NOMO-1 treated with dmso at 0.1 percent for 144 hours (cell line): Measurements from ENCODE around the gene CDC42BPA.
"Not testable (repeated sequence)": the region's sequence is repeated elsewhere in the genome, so short reads cannot be mapped to it uniquely, and the experiment has no call there.

Experiments
- DNase-seq: peaks from one replicate; lab custom pipeline; 2025; ENCODE audit not compliant: unreplicated experiment; lab: John Stamatoyannopoulos, UW

Gene CDC42BPA

GRCh38 chr1:226972931-226973330 is 345.4 kb downstream of the CDC42BPA start:
- no peak for DNase-seq

DNA sequence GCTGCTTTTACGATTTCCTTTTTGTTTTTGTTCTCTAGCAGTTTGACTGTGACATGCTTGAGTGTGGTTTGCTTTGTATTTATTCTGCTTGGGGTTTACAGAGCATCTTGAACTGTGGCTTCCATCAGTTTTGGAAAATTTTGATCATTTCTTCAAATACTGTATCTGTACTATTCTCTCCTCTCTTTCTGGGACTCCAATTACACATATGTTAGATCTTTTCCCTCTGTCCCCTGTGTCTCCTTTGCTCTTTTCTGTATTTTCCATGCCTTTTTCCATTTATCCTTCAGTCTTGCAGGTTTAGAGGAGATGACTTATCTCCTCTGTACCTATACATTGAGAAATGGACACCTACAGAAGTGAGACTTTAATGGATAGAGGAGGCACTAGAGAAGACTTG is 346.5 kb downstream of the CDC42BPA start:
- DNase-seq: no peak

- no peak for DNase-seq
These were observed 350.6 kb downstream of the CDC42BPA start for GRCh38 chr1:226967665-226968064.

- DNase-seq: no peak
These were observed 351.6 kb downstream of the CDC42BPA start for GRCh38 chr1:226966683-226967082.

DNA sequence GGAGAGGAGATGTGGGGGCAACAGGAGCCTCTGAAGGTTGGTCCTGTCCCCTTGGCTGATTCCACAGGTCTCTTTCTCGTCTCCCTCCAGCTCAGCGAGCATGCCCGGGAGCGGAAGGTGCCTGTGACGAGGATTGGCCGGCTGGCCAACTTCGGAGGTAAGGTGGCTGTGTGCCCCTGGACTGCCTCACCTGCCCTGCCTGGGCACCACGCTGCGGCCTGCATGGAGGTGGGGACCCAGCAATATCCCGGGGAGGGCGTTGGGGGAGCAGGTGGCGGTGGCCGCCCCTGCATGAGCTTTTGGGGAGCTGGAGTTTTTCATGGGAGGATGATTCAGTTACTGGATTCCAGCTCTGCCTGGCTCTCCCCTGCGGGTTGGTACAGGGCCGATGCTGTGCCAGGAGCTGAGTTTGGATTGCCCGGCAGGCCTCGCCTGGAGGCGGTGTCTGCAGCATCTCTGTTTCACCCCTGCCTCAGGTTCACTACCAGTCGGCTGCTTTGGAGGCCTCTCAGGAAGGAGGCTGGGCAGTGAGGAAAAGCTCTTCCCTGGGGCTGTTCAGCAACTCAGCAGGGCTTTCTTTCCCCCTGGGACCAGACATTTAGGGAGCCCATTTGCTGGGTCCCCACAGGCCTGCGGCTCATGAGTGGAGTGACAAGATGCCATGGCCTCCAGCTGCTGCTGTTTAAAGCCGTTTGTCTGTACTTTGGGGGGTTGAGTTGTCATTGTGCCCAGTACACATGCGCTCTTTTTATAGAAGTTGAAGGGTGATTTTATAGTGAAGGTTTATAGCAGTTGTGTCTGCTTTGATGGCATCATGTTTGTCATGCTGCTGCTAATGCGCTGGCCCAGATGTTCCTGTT is 352.5 kb downstream of the CDC42BPA start:
- DNase-seq: no peak

- no peak for DNase-seq
These were observed 353.4 kb downstream of the CDC42BPA start for GRCh38 chr1:226964611-226965486.

DNA sequence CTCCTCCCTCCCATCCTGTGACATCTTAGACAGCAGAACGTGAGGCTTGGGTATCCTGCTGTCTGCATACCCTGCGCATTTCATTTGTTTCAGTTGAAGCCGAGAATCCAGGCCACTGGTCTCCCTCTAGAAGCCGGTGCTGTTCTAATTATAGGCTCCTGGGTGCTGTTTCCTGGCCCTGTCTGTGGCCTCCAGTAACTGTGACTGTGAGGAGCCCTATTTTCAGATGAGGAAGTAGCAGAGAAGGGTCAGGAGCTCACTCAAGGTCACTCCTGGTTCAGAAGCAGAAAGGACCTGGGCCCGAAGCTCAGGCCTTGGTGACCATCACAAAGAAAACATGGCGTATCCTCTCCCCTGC is 354.2 kb downstream of the CDC42BPA start:
- peak; percentile 28 for DNase-seq

DNA sequence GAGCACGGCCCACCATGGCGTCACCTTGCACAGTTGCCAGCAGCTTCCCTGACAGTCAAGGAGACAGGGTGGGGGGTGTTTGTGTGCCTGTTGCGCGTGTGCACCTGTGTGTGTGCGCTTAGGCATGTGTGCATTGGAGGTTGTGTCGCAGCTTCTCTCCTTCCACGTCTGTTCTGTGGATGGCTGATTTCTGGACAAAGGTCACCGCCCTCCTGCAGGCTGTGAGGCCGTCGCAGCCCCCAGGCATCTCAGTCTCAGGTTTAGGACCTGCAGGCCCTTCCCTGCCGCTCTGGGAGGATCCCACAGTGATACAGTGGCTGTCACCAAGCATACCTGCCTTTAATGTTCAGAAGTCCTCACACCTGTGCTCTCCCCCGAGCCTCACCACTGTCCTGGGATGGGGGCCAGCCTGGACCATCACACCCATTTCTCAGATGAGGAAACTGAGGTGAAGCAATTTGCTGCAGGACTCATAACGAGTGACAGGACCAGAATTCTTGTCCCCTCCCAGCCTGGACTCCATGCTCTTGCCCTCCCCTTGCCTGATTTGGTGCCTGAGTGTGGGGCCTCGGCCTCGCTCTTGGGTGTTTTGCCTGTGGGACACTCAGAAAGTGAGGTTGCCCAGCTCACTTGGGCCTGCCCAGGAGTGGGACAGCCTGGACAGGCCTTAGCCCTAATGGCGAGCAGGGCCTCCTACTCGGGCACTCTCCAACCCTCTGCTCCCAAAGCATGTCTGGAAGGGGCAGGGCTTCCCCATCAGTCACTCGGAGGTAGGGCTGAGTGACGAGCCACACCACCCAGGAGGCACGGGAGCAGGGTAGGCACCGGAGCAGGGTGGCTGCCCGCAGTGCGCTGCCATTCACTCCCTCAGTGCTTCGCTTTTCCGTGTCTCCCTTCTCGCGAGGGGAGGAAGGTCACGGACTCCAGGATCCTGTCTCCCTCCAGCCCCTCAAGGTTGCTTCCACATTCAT is 355.6 kb downstream of the CDC42BPA start:
- no peak for DNase-seq

GRCh38 chr1:226960944-226961765 is 357.1 kb downstream of the CDC42BPA start:
- no peak for DNase-seq

DNA sequence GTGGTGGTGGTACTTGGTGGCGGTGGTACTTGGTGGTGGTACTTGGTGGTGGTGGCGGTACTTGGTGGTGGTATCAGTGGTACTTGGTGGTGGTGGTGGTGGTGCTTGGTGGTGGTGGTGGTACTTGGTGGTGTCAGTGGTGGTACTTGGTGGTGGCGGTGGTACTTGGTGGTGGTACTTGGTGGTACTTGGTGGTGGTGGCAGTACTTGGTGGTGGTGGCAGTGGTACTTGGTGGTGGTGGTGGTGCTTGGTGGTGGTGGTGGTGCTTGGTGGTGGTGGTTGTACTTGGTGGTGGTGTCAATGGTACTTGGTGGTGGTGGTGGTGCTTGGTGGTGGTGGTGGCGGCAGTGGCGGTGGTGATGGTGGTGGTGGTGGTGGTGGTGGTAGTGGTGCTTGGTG is 358.0 kb downstream of the CDC42BPA start:
- no peak for DNase-seq

DNA sequence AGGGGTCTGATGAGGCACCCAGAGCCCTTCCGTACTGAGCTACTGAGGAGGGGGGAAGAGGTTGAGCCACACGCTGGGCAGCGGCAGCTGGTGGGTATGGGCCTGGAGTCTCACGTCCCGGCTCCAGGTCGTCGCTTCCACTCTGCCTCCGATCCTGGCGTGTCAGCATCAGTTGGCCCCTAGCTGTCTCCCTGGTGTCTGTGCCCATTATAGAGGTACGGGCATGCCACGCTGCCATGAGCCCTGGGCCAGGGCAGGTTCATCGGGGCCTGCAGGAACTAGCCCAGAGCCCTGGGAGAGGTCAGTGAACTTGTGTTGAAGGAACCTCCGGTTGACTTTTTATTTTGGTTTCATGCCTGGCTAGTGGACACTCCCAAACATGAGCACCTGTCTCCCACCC is 360.0 kb downstream of the CDC42BPA start:
- no peak for DNase-seq

DNA sequence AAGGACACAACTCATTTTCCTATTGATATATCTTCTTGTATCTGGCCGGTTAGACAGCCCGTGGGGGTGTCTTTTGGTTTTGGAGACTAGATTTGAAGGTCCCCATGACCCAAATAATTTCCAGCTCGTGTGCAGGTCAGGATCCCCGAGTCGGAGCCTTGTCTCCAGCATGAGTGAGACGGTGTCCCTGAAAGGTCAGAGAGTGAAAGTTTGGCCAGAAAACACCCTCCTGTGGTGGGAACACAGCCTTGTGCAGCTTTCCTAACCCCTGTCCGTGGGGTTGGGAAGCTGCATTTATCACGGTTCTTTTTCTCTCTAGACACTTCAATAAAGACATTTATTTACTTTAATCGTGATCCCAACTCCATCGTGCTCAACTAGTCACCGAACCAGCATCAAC is 360.6 kb downstream of the CDC42BPA start:
- no peak for DNase-seq

DNA sequence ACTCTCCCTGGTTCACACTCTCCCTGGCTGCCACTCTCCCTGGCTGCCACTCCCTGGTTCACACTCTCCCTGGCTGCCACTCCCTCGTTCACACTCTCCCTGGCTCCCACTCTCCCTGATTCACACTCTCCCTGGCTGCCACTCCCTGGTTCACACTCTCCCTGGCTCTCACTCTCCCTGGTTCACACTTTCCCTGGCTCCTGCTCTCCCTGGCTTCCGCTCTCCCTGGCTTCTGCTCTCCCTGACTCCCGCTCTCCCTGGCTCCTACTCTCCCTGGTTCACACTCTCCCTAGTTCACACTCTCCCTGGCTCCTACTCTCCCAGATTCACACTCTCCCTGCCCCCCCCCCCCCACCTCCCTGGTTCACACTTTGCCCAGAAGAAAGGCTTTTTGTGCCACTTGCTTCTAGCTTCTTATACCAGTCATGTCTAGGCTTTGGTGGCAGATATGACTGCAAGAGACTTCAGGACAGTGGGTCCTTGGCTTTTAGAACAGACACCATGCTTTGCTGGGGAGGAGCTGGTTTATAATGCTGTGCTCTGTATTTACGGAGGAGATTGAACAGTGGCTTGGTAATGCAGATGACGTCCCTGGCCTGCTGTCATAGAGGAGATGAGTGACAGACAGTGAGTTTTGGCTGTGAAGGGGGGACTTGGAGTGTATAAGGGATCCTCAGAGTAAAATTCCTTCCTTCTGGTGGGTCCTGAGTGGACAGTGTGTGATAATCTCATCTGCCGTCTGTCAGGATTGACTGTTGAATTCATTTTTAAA is 361.2 kb downstream of the CDC42BPA start:
- DNase-seq: no peak

DNA sequence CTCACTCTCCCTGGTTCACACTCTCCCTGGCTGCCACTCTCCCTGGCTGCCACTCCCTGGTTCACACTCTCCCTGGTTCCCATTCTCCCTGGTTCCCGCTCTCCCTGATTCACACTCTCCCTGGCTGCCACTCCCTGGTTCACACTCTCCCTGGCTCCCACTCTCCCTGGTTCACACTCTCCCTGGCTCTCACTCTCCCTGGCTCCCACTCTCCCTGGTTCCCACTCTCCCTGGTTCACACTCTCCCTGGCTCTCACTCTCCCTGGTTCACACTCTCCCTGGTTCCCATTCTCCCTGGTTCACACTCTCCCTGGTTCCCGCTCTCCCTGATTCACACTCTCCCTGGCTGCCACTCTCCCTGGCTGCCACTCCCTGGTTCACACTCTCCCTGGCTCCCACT is 362.4 kb downstream of the CDC42BPA start:
- DNase-seq: not testable (repeated sequence)

DNA sequence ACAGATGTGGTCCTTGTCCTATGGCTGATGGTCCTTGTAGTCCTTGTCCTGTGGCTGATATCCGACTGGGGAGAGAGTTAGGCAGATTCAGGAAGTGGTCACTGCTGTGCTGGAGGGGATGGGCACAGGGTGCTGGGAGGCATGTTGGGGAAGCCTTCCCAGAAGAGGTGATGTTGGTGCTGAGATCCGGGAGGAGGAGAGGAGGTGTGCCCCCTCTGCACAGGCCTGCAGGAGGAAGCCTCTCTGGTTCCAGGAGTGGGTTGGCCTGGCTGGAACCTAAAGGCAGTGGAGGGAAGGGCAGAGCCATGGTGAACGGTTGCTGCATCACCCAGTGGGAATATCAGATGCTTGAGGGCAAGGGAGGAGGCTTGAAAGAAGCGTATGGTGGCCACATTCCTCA is 363.5 kb downstream of the CDC42BPA start:
- no peak for DNase-seq

DNA sequence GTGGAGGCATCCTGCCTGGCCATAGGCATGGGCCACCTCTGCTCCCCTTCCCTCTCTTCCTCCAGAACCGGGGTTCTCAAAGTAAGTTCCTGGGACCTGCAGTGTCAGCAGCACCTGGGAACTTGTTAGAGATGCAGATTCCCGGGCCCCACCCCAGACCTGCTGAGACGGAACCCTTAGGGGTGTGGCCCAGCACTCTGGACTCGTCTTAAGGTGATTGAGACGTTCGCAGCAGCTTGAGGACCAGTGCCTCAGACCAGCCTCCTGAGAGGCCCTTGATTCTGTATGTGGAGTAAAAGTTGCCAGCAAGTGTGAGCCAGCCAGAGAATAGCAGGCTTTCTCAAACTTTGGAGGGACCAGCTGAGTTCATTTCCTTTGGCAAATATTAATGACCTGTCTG is 364.0 kb downstream of the CDC42BPA start:
- no peak for DNase-seq

- DNase-seq: no peak
These were observed 365.0 kb downstream of the CDC42BPA start for GRCh38 chr1:226953175-226953800.

- DNase-seq: no peak
These were observed 366.2 kb downstream of the CDC42BPA start for GRCh38 chr1:226952118-226952441.
